ENCODE data around the gene SEPTIN2.
"Not testable (repeated sequence)": the region's sequence is repeated elsewhere in the genome, so short reads cannot be mapped to it uniquely, and the experiment has no call there.

SEPTIN2 gene

DNA sequence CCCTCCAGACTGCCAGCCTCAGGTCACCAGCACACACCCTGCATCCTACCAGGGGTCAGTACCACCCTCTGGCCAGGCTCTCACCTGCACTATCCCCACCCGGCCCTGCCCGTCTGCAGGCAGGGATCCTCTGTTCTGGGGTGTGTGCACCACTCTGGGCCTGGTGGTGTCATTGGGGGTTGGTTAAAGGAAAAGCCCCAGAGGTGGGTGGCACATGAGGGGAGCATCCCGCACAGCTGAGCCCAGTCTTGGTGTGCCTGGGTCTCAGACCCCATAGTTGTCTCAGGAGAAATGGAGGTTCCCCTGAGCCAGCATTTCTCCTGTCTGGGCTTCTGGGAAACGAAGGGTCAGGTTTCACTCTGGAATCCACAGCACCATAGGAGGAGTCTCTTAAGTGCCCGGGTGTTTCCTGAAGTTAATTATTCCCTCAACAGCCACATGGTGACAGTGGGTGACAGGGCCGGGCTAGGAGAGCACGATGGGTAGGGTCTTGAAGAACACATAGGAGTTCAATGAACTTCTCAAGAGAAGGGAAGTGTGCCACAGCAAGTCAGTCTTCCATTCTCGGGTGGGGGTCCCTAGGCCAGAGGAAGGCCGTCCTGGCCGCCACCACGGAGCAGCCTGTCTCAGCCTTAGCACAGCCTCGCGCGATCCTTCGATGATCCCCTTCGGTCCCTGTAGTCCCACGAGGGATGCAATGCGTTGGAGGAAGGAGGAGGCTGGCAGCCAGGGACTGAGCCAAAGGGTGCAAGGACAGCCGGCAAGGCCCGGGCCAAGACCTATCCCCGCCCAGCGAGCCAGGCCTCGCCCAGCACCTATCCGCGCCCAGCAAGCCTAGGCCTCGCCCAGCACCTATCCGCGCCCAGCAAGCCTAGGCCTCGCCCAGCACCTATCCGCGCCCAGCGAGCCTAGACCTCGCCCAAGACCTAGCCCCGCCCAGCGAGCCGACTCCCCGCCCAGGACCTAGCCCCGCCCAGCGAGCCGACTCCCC is 39.2 kb downstream of the SEPTIN2 start:
- peak; percentile 75 for DNase-seq

DNA sequence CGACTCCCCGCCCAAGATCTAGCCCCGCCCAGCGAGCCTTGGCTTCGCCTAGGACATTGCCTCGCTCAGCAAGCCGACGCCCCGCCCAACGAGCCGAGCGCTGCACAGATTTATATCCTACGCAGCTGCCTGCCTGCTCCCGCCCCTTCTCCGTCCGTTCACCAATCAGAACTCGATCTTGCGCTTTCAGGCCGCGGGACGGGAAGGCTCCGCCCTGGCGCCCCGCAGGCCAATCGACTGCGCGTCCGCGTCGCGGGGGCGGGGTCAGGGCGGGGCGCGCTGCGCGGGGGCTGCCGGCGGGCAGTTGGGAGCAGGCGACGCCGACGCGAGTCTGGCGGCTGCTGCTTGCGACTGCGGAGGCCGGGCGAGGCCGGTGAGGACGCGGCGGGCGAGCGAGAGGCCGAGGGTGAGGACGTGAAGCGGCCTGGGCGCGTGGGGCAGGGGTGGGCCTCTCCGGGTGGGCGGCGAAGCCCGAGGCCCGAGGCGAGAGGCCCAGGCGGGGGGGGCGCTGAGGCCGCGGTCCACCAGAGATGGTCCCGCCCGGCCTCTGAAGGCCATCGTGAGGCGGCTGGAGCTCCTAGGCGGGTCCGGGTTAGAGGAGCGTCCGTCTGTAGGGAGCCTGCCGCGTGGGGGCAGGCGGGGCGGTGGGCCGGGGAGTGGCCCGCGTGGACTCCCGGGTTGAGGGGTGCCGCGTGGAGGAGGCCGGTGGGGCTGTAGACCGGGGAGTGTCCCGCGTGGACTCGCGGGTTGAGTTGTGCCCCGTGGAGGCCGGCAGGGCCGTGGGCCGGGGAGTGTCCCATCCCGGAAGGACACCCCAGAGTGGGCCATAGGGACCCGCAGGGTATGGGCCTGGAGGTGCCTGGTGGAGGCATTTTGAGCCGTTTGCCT is 40.5 kb downstream of the SEPTIN2 start, which contains the start of gene FARP2:
Gene FARP2, plus strand, starts transcription at position 303 of the 888 bp plus-strand sequence. CDS start 16,823 bp downstream, outside the sequence.
- peak; percentile 97 for DNase-seq

DNA sequence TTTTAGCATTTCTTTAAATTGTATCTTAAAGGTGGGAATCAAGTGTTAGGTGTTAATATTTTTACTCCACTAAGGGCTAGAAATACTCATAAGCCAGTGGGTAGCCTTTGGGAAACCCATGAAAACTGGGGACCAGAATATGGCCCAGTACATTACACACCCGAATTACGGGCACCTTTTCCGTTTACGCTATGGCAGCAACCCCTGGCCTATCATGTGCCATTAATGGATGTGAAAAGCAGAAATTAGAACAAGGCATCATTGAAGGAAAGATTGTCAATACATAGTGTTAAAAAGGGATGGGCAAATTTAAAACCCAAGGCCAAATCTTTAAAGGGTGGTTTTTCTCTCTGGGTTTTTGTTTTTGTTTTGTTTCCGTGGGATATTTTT is 41.1 kb downstream of the SEPTIN2 start:
- DNase-seq: no peak

DNA sequence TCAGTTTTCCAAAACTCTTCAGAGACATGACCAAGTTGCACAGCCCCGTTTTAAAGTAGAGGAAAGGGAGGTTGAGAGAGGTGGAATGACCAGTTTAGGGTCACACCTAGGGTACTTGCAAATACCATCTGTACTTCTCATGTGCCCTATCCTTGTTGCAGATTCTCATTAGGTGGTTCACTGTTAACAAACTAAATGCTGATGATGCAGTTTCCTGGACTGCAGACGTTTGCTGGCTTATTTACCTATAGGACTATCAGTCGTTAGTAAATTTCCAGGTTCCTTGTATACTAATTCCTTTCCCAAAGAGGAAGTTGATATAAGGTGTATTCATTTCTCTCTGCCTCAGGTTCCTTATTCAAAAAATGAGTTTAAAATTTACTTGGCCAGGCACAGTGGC is 41.8 kb downstream of the SEPTIN2 start:
- no peak for DNase-seq

GRCh38 chr2:241358470-241358869 is 42.7 kb downstream of the SEPTIN2 start:
- peak; percentile 10 for DNase-seq

DNA sequence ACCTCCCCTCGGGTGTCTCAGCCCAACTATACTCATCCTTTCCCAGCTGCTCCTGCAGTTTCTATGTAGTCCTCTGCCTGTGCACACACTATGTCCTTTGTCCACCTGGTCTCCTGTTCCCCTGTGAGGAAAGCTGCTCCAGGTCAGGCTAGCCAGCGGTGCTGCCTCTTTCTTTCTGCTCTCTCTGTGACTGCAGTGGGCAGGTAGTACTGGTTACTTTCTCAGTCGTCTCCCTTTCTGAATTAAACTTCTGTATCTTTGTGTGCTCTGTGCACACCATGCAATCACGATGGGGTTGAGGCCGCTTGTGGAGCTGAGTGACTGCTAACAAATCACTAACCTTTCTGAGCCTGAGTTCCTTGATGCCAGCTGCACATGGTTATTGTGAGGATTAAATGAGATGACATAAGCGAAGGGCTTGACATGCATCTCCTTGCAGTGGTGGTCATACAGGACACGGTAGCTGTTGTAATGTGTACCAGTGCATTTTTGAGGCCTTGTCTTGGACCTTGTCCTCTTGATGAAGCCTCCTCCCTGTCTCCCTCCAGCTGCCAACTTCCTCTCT is 43.8 kb downstream of the SEPTIN2 start:
- no peak for DNase-seq

DNA sequence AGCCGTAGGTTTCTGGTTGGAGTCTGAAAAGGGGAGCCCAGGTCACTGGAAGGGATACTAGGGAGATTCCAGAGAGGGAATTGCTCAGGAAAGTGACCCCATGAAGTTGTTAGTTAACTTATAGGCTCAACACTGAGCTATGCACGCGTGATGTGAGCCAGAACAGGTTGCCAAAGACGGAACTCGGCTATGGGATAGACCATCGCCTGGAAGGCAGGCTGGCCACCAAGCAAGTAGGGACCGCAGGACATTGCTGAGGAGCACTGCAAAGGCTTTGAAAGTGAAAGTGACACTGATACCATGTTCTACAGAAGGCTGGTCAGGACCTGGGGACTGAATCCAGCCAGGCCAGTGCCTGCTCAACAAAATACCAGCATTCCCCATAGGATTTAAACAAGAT is 47.7 kb downstream of the SEPTIN2 start:
- DNase-seq: no peak

- DNase-seq: no peak
Observed at GRCh38 chr2:241364781-241365180, 49.1 kb downstream of the SEPTIN2 start.

GRCh38 chr2:241366678-241367077 is 51.0 kb downstream of the SEPTIN2 start:
- DNase-seq: no peak

- no peak for DNase-seq
Observed at GRCh38 chr2:241368643-241369042, 52.9 kb downstream of the SEPTIN2 start.

- DNase-seq: no peak
Observed at GRCh38 chr2:241372361-241372992, 56.8 kb downstream of the SEPTIN2 start.

DNA sequence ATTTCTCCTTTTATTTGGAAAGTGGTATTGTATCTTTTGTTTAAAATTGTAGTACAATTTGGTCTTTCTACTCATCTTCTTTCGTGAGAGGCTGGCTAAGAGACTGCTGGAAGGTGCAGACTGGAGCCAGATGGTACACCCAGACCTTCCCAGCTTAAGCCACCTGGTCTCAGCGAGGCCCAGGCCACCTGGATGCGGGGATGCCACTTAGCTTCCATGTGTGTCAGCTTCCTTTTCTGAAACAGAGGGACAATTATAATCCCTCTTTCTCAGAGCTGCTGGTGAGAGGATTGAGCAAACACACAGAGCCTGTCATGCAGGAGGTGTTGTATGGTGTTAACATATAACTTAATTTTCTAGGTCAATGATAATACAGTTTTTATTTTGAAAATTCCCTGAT is 57.7 kb downstream of the SEPTIN2 start:
- DNase-seq: no peak

GRCh38 chr2:241373906-241374305 is 58.2 kb downstream of the SEPTIN2 start:
- not testable (repeated sequence) for DNase-seq

GRCh38 chr2:241375300-241375699 is 59.6 kb downstream of the SEPTIN2 start:
- no peak for DNase-seq

DNA sequence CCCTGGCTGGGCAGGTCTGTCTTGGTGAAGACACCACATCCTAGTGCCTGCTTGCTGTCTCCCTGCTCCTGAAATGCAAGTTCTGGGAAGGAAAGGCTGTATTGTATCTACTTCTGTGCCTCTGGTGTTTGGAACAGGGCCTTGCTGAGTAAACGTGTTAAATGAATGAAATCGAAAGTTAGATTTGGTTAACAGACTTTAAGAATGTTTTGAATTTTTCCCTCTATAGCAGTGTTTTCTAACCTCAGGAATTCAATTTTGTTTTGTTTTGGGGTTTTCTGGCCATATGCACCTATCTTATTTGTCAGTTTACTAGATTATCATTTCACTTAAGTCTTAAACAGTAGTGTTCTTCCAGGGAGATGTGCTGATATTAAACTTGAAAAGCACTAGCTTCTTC is 61.1 kb downstream of the SEPTIN2 start:
- DNase-seq: no peak

- no peak for DNase-seq
Observed at GRCh38 chr2:241378816-241379215, 63.1 kb downstream of the SEPTIN2 start.

DNA sequence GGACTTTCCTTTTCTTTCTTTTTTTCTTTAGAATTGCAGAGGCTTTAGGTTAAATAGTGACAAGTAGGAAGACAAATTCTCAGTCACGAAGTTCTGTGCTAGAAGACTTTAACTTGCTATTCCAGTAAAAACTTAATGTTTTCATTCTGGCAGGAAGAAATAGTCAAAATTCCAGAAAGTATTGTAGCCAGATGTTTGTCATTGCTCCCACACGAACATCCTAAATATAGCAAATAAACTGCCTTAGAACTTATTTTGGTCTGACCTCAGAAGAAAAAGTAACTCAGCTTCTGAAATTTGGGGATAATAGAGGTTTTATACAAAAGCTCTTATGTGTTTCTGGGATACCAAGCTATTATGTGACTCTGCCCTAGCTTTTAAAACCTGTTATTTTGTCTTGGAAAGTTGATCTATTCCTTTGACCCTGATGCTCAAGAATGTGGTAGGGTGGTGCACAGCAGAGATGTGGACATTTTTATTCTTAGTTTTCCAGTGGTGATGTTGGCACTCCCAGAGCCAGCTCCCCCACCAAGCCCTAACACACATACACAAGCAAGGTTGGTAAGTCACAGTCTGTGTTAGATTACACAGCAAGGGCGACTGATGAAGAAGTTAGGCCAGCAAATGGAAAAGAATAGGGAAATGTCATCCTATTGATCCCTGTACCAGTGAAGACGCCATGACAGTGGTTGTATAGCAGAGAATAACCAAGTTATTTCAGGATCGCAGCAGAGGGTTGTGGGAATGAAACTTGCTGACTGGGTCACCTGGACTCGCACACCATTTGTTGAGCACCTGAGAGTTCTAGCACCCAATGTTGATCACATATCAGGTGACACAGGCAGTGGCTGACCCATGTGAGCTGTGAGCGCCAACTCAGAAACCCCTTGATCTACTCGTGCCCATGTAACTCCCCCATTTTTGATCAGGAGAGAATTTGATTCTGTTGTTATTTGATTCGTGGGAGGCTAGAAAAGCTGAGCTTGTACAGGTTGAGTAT is 64.1 kb downstream of the SEPTIN2 start:
- no peak for DNase-seq

GRCh38 chr2:241381872-241382271 is 66.1 kb downstream of the SEPTIN2 start:
- DNase-seq: no peak

DNA sequence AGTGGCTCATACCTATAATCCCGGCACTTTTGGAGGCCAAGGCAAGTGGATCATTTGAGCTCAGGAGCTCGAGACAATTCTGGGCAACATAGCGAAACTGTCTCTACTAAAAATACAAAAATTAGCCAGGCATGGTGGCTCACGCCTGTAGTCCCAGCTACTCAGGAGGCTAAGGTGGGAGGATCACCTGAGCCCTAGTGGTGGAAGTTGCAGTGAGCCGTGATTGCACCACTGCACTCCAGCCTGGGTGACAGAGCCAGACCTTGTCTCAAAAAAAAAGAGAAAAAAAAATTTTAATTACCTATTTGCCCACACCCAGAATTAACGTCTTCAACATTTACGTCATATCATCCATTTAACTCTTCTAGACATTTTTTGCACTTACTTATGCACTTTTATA is 69.7 kb downstream of the SEPTIN2 start:
- not testable (repeated sequence) for DNase-seq

DNA sequence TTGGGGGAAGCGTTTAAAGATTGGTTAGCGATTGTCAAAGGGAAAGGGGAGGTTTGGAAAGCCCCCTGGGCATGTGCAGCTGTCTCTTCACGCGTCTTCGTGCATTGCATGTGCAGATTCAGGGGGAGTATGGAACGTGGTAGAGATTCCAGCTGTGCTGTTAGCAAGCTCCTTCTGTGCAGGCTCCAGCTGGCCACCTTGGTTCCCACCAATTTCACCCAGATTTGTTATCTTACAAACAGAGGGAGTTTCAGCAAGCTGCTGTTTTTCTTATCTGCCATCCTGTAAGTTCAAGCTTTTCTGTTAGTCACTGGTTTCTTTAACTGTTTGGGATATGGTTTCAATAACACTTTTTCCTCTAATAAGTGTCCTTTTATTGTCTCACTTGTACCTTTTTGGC is 70.8 kb downstream of the SEPTIN2 start:
- no peak for DNase-seq

DNA sequence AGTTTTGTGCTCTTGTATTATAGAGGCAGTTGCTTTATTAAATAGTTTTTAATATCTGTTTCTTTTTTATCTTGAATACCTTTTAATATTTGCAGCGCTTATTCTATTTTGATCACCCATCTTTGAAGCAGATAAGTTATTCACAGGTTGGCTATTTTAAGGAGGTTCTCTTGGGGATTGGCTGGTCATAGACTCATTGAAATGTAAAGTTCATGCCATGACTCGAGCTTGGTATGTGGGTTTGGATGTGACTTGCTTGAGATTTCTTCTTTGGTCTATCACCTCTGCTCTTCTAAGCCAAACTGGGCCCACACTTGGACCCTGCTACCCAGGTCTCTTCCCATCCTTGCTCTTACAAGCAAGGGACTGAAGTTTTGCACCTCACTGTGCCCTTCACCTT is 74.0 kb downstream of the SEPTIN2 start:
- DNase-seq: no peak
